Measurements from ENCODE around the gene HLTF.
"Not testable (repeated sequence)": the region's sequence is repeated elsewhere in the genome, so short reads cannot be mapped to it uniquely, and the experiment has no call there.

HLTF gene

GRCh38 chr3:148992027-148992634 lies 94.2 kb downstream of the HLTF start:
- DNase-seq (ENCODE audit: low read depth, low spot score): no peak
- peak overlapping the region; percentile 64 for H3K4me3 ChIP-seq (ENCODE audit: insufficient read length, low read depth)
- no peaks in the 10 kb centered on the region for H3K9me3 ChIP-seq (ENCODE audit: insufficient read depth, low read length)
- H3K27me3 ChIP-seq (ENCODE audit: insufficient read depth, insufficient read length): peaks cover 17% of the 10 kb centered on the region
- peaks cover 4% of the 10 kb centered on the region for H3K4me1 ChIP-seq (ENCODE audit: insufficient read depth, insufficient read length)
- H3K9ac ChIP-seq (ENCODE audit: insufficient read length, low read depth): peak overlapping the region; percentile 83
- TF ChIP-seq SUZ12 (IDR thresholded peaks at IDR 0.05; ENCODE audit: extremely low read depth, insufficient read depth, insufficient read length) (no peak), ZNF274 (IDR thresholded peaks at IDR 0.05; ENCODE audit: low read depth, low read length) (no peak), YY1 (IDR thresholded peaks at IDR 0.05; ENCODE audit: insufficient read depth, insufficient read length) (no peak)
- peaks cover 27% of the 10 kb centered on the region for H3K36me3 ChIP-seq (ENCODE audit: insufficient read depth, insufficient read length, low read length)

GRCh38 chr3:148991219-148992026 lies 94.9 kb downstream of the HLTF start, which contains the start of gene GYG1:
TSS of gene GYG1 (plus strand) at chr3:148991540. CDS start at chr3:148991641, 101 bp downstream.
- H3K4me3 ChIP-seq (ENCODE audit: insufficient read length, low read depth): peak within 1 kb of the TSS; percentile 64
- H3K9ac ChIP-seq (ENCODE audit: insufficient read length, low read depth): peak within 1 kb of the TSS; percentile 83
- H3K9me3 ChIP-seq (ENCODE audit: insufficient read depth, low read length): no peaks in the 10 kb centered on the region
- peaks cover 17% of the 10 kb centered on the region for H3K27me3 ChIP-seq (ENCODE audit: insufficient read depth, insufficient read length)
- peaks cover 21% of the 10 kb centered on the region for H3K36me3 ChIP-seq (ENCODE audit: insufficient read depth, insufficient read length, low read length)
- DNase-seq (ENCODE audit: low read depth, low spot score): peak; percentile 76
- TF ChIP-seq ZNF274 (IDR thresholded peaks at IDR 0.05; ENCODE audit: low read depth, low read length): no peak
- TF ChIP-seq SUZ12 (IDR thresholded peaks at IDR 0.05; ENCODE audit: extremely low read depth, insufficient read depth, insufficient read length): no peak
- H3K4me1 ChIP-seq (ENCODE audit: insufficient read depth, insufficient read length): peaks cover 4% of the 10 kb centered on the region

- Histone ChIP-seq H3K4me3 (ENCODE audit: insufficient read length, low read depth) (no peak overlapping the region), H3K9ac (ENCODE audit: insufficient read length, low read depth) (no peak overlapping the region), H3K9me3 (ENCODE audit: insufficient read depth, low read length) (no peaks in the 10 kb centered on the region), H3K27me3 (ENCODE audit: insufficient read depth, insufficient read length) (peaks cover 17% of the 10 kb centered on the region), H3K36me3 (ENCODE audit: insufficient read depth, insufficient read length, low read length) (peaks cover 9% of the 10 kb centered on the region), H3K4me1 (ENCODE audit: insufficient read depth, insufficient read length) (peaks cover 4% of the 10 kb centered on the region)
- TF ChIP-seq YY1 (IDR thresholded peaks at IDR 0.05; ENCODE audit: insufficient read depth, insufficient read length) (no peak), SUZ12 (IDR thresholded peaks at IDR 0.05; ENCODE audit: extremely low read depth, insufficient read depth, insufficient read length) (no peak), ZNF274 (IDR thresholded peaks at IDR 0.05; ENCODE audit: low read depth, low read length) (no peak)
- DNase-seq (ENCODE audit: low read depth, low spot score): no peak
Measured at GRCh38 chr3:148990236-148990635, 96.1 kb downstream of the HLTF start.

GRCh38 chr3:148987551-148987950 lies 98.8 kb downstream of the HLTF start:
- DNase-seq (ENCODE audit: low read depth, low spot score); H3K9ac ChIP-seq (ENCODE audit: insufficient read length, low read depth); H3K9me3 ChIP-seq (ENCODE audit: insufficient read depth, low read length); H3K4me1 ChIP-seq (ENCODE audit: insufficient read depth, insufficient read length); H3K4me3 ChIP-seq (ENCODE audit: insufficient read length, low read depth); H3K36me3 ChIP-seq (ENCODE audit: insufficient read depth, insufficient read length, low read length): not testable (repeated sequence)
- peaks cover 10% of the 10 kb centered on the region for H3K27me3 ChIP-seq (ENCODE audit: insufficient read depth, insufficient read length)

- no peak for DNase-seq (ENCODE audit: low read depth, low spot score)
- H3K4me3 ChIP-seq (ENCODE audit: insufficient read length, low read depth): no peak overlapping the region
- H3K4me1 ChIP-seq (ENCODE audit: insufficient read depth, insufficient read length): no peaks in the 10 kb centered on the region
- no peak overlapping the region for H3K9ac ChIP-seq (ENCODE audit: insufficient read length, low read depth)
- no peaks in the 10 kb centered on the region for H3K27me3 ChIP-seq (ENCODE audit: insufficient read depth, insufficient read length)
- TF ChIP-seq ZNF274 (IDR thresholded peaks at IDR 0.05; ENCODE audit: low read depth, low read length) (no peak), SUZ12 (IDR thresholded peaks at IDR 0.05; ENCODE audit: extremely low read depth, insufficient read depth, insufficient read length) (no peak), YY1 (IDR thresholded peaks at IDR 0.05; ENCODE audit: insufficient read depth, insufficient read length) (no peak)
- peaks cover 6% of the 10 kb centered on the region for H3K9me3 ChIP-seq (ENCODE audit: insufficient read depth, low read length)
- H3K36me3 ChIP-seq (ENCODE audit: insufficient read depth, insufficient read length, low read length): no peaks in the 10 kb centered on the region
Measured at GRCh38 chr3:148981273-148981672, 105.1 kb downstream of the HLTF start.
